ENCODE results near the gene RIN2. TPM values are rescaled to one million over a fixed set of nuclear protein-coding genes. Genes with fewer than 3 reads are reported as not detected.

RIN2 gene
- total and polyA plus RNA-seq, 4 donors = 3.4 to 16.6 (median 6.3) TPM

GRCh38 chr20:19777315-19777714 is 19.3 kb downstream of the RIN2 start:
- TF ChIP-seq HNF4A (conservative IDR thresholded peaks at IDR 0.05) (no peak), TAF1 (conservative IDR thresholded peaks at IDR 0.05) (no peak), CTCF (IDR thresholded peaks at IDR 0.05; ENCODE audit: low read depth, low read length, missing input control) (no peak), ZBTB33 (IDR thresholded peaks at IDR 0.05) (no peak), REST (IDR thresholded peaks at IDR 0.05) (no peak), ATF3 (IDR thresholded peaks at IDR 0.05) (no peak), NR2F2 (IDR thresholded peaks at IDR 0.05) (no peak), RXRA (IDR thresholded peaks at IDR 0.05) (no peak), MAX (IDR thresholded peaks at IDR 0.05) (no peak), RAD21 (IDR thresholded peaks at IDR 0.05) (no peak), GABPA (IDR thresholded peaks at IDR 0.05 in 1 of 2, conservative IDR thresholded peaks at IDR 0.05 in 1 of 2) (no peak), FOXA2 (IDR thresholded peaks at IDR 0.05) (no peak), SP1 (IDR thresholded peaks at IDR 0.05) (no peak), EGR1 (IDR thresholded peaks at IDR 0.05; ENCODE audit: low read depth in 2 of 2) (no peak), JUND (IDR thresholded peaks at IDR 0.05) (no peak), FOXA1 (IDR thresholded peaks at IDR 0.05) (no peak)
- no peak for DNase-seq (ENCODE audit: low spot score)
- no peaks in the 10 kb centered on the region for H3K36me3 ChIP-seq (ENCODE audit: control insufficient read depth in 4 of 4, insufficient read depth in 3 of 4, low read depth in 1 of 4, low read length in 3 of 4)
- H3K27me3 ChIP-seq (ENCODE audit: control insufficient read depth in 4 of 4, insufficient read depth in 4 of 4, low read length in 3 of 4) = no peaks in the 10 kb centered on the region
- H3K4me3 ChIP-seq (ENCODE audit: low read depth in 1 of 3, low read length in 3 of 3) = no peak overlapping the region
- WGBS = 88% methylated on average over 6 of the region's 6 CpGs
- H3K9ac ChIP-seq (ENCODE audit: low read depth in 1 of 2, low read length in 2 of 2) = no peak overlapping the region
- no peaks in the 10 kb centered on the region for H3K9me3 ChIP-seq (ENCODE audit: control insufficient read depth in 4 of 4, low read length in 3 of 4)
- H3K27ac ChIP-seq (ENCODE audit: low read depth in 1 of 2, low read length in 2 of 2) = no peak overlapping the region
- peaks cover 0 to 2% (median 0%) of the 10 kb centered on the region in 4 donors for H3K4me1 ChIP-seq (ENCODE audit: control insufficient read depth in 4 of 4, insufficient read depth in 4 of 4, low read length in 3 of 4)

GRCh38 chr20:19777981-19778380 is 19.9 kb downstream of the RIN2 start:
- Histone ChIP-seq H3K36me3 (ENCODE audit: control insufficient read depth in 4 of 4, insufficient read depth in 3 of 4, low read depth in 1 of 4, low read length in 3 of 4) (no peaks in the 10 kb centered on the region), H3K27me3 (ENCODE audit: control insufficient read depth in 4 of 4, insufficient read depth in 4 of 4, low read length in 3 of 4) (no peaks in the 10 kb centered on the region), H3K9me3 (ENCODE audit: control insufficient read depth in 4 of 4, low read length in 3 of 4) (no peaks in the 10 kb centered on the region), H3K9ac (ENCODE audit: low read depth in 1 of 2, low read length in 2 of 2) (no peak overlapping the region), H3K27ac (ENCODE audit: low read depth in 1 of 2, low read length in 2 of 2) (no peak overlapping the region), H3K4me3 (ENCODE audit: low read depth in 1 of 3, low read length in 3 of 3) (no peak overlapping the region), H3K4me1 (ENCODE audit: control insufficient read depth in 4 of 4, insufficient read depth in 4 of 4, low read length in 3 of 4) (peaks cover 0 to 2% (median 0%) of the 10 kb centered on the region in 4 donors)
- 84% methylated on average over 3 of the region's 3 CpGs for WGBS
- no peak for TF ChIP-seq RXRA (IDR thresholded peaks at IDR 0.05)
- TF ChIP-seq SP1 (IDR thresholded peaks at IDR 0.05) = no peak
- TF ChIP-seq MAX (IDR thresholded peaks at IDR 0.05) = no peak
- no peak for TF ChIP-seq HNF4A (conservative IDR thresholded peaks at IDR 0.05)
- TF ChIP-seq ATF3 (IDR thresholded peaks at IDR 0.05) = no peak
- no peak for TF ChIP-seq ZBTB33 (IDR thresholded peaks at IDR 0.05)
- no peak for TF ChIP-seq FOXA1 (IDR thresholded peaks at IDR 0.05)
- no peak for DNase-seq (ENCODE audit: low spot score)

All from liver (tissue), 9 donors.